DND-41 (cell line): ENCODE measurements around the gene CLEC17A.

Experiments
- ATAC-seq: fragments of 200-7000 bp; cut with Tn5 transposase; 3 replicates; pipeline ENCODE4 v1.9.1; 2021; ENCODE audit warnings: low read depth; ENCODE audit not compliant: insufficient read depth
- DNase-seq: peaks from one replicate; pipeline ENCODE4 v3.0.0-alpha.2; 2020
- H2AFZ ChIP-seq: 2 replicates; pipeline ENCODE4 v1.6.0; 2012; ENCODE audit warnings: low read depth, low read length
- H3K27ac ChIP-seq: 2 replicates; pipeline ENCODE4 v1.5.1; 2012; ENCODE audit warnings: low read length, inconsistent platforms
- H3K27me3 ChIP-seq: fragments of 200-600 bp; sonication (generic); 2 replicates; pipeline ENCODE4 v1.6.0; 2012; ENCODE audit warnings: low read length, mild to moderate bottlenecking, inconsistent platforms; ENCODE audit not compliant: insufficient read depth, poor library complexity
- H3K36me3 ChIP-seq: 2 replicates; pipeline ENCODE4 v1.5.1; 2012; ENCODE audit warnings: low read length, inconsistent platforms; ENCODE audit not compliant: insufficient read depth
- H3K4me1 ChIP-seq: 2 replicates; pipeline ENCODE4 v1.5.1; 2012; ENCODE audit warnings: mild to moderate bottlenecking, low read length; ENCODE audit not compliant: insufficient read depth
- H3K4me2 ChIP-seq: 2 replicates; pipeline ENCODE4 v1.6.0; 2012; ENCODE audit warnings: mild to moderate bottlenecking, moderate library complexity, low read length, inconsistent platforms; ENCODE audit not compliant: insufficient read depth
- H3K4me3 ChIP-seq, 2 experiments: fragments of 200-600 bp in 1 of 2; shearing (Covaris generic) in 1 of 2; 2 replicates each; pipeline ENCODE4 v1.5.1; 2012 to 2016; ENCODE audit warnings: inconsistent platforms in 2 of 2, low read length in 2 of 2, mild to moderate bottlenecking in 2 of 2, low read depth in 1 of 2, moderate library complexity in 1 of 2
- H3K79me2 ChIP-seq: 2 replicates; pipeline ENCODE4 v1.6.0; 2012; ENCODE audit warnings: low read length, inconsistent platforms; ENCODE audit not compliant: insufficient read depth
- H3K9ac ChIP-seq: 2 replicates; pipeline ENCODE4 v1.6.0; 2012; ENCODE audit warnings: low read depth, mild to moderate bottlenecking, inconsistent platforms, low read length, moderate library complexity
- H3K9me3 ChIP-seq: 2 replicates; pipeline ENCODE4 v1.5.1; 2012; ENCODE audit warnings: low read length, moderate library complexity, mild to moderate bottlenecking, inconsistent platforms; ENCODE audit not compliant: insufficient read depth, severe bottlenecking
- H4K20me1 ChIP-seq: 2 replicates; pipeline ENCODE4 v1.6.0; 2012; ENCODE audit warnings: low read length; ENCODE audit not compliant: insufficient read depth
- CTCF ChIP-seq: IDR thresholded peaks from 2 replicates; pipeline ENCODE4 v1.5.1; 2012; ENCODE audit warnings: borderline replicate concordance, low read length, moderate library complexity, mild to moderate bottlenecking; ENCODE audit not compliant: poor library complexity, severe bottlenecking; ENCODE audit errors: extremely low read depth
- EZH2 ChIP-seq: IDR thresholded peaks from 3 replicates; pipeline ENCODE4 v1.6.1; 2012; ENCODE audit warnings: borderline replicate concordance, low read depth, mild to moderate bottlenecking, moderate library complexity, low read length, inconsistent platforms; ENCODE audit not compliant: severe bottlenecking

The CLEC17A gene

DNA sequence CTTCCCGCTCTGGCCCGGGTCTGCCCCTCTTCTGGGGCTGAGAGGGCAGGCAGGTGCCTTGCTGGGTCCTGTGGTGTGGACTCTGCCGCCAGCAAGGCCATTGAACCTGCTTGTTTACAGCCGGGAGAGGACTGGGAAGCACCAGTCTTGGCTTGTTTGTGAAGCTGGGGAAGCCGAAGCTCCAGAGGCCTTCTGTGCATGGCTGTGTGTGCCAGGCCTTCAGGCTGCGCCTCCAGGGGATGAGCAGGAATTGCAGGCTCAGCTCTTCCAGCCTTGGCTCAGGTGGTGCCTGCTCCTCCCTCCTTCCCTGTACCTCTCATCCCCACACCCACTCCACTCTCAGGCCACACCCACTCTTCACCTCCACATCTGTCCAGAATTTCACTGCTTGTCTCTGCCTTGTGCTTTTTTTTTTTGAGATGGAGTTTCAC, 28.5 kb upstream of the CLEC17A start:
- Histone ChIP-seq H2AFZ (no peak overlapping the region), H3K36me3 (peaks cover 10% of the 10 kb centered on the region), H3K4me2 (no peak overlapping the region), H3K4me3 (no peak overlapping the region), H3K27ac (no peak overlapping the region), H3K27me3 (no peaks in the 10 kb centered on the region), H4K20me1 (peaks cover 69% of the 10 kb centered on the region), H3K79me2 (peaks cover 88% of the 10 kb centered on the region), H3K4me1 (no peaks in the 10 kb centered on the region), H3K9me3 (no peaks in the 10 kb centered on the region), H3K9ac (no peak overlapping the region)
- no peak for ATAC-seq
- no peak for TF ChIP-seq EZH2
- TF ChIP-seq CTCF: no peak
- DNase-seq: no peak

DNA sequence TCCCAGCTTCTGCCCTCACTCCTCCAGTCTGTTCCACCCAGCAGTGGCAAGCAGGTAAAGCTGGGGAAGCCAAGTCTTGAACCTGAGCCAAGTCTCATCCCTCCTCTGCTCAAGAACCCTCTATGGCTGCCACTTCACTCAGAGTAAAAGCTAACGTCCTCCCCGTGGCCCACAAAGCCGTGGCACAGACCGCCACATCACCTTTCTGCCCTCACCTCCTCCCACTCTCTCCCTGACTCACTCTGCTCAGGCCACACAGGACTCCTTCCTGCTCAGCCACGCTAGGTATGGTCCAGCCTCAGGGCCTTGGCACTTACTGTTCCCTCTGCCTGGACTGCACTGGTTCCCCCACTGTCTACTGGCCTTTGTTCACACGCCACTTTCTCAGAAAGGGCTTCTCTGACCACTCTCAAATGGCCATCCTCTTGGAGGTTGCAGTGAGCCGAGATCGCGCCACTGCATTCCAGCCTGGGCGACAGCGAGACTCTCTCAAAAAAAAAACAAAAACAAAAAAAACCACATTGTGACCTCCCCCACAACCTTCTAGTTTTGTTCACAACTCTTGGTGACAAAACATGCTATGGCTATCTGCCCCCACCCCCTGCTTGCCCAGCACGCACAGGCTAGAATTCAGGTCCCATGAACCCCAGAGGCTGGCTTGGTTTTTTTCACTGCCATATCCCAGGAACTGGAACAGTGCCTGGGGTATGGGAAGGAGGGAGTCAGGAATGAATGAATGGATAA, 26.8 kb upstream of the CLEC17A start:
- Histone ChIP-seq H3K4me2 (no peak overlapping the region), H3K27me3 (no peaks in the 10 kb centered on the region), H3K79me2 (peaks cover 90% of the 10 kb centered on the region), H3K4me1 (no peaks in the 10 kb centered on the region), H3K9ac (no peak overlapping the region), H2AFZ (no peak overlapping the region), H3K9me3 (no peaks in the 10 kb centered on the region), H3K4me3 (no peak overlapping the region), H3K36me3 (peaks cover 3% of the 10 kb centered on the region; the same call in 1 of the 2 replicates), H4K20me1 (peaks cover 73% of the 10 kb centered on the region), H3K27ac (no peak overlapping the region)
- ATAC-seq (no peak), DNase-seq (no peak)
- no peak for TF ChIP-seq EZH2
- no peak for TF ChIP-seq CTCF

- no peak overlapping the region for H3K4me2 ChIP-seq
- H3K79me2 ChIP-seq: peaks cover 92% of the 10 kb centered on the region
- no peak overlapping the region for H2AFZ ChIP-seq
- no peak overlapping the region for H3K9ac ChIP-seq
- TF ChIP-seq CTCF: peak; percentile 80
- no peak for TF ChIP-seq EZH2
- no peak overlapping the region for H3K4me3 ChIP-seq
- H3K36me3 ChIP-seq: peaks cover 3% of the 10 kb centered on the region; the same call in 1 of the 2 replicates
- DNase-seq (peak; percentile 48), ATAC-seq (peak; percentile 70)
- no peaks in the 10 kb centered on the region for H3K9me3 ChIP-seq
- no peak overlapping the region for H3K27ac ChIP-seq
- H3K27me3 ChIP-seq: no peaks in the 10 kb centered on the region
- H4K20me1 ChIP-seq: peaks cover 74% of the 10 kb centered on the region
- H3K4me1 ChIP-seq: no peaks in the 10 kb centered on the region
Measured at GRCh38 chr19:14556662-14557188, 26.2 kb upstream of the CLEC17A start.
